Duodenal mucosa (tissue), 2 donors: ENCODE results near the gene TMUB1.

Source experiments
- H3K27ac ChIP-seq: one replicate; pipeline ENCODE4 v1.7.0; 2013; ENCODE audit warnings: low read depth, low read length
- H3K27me3 ChIP-seq, 2 donors: one replicate each; pipeline ENCODE4 v1.7.0; 2013; ENCODE audit warnings: low read length in 2 of 2, control low read depth in 1 of 2; ENCODE audit not compliant: insufficient read depth in 2 of 2, control insufficient read depth in 1 of 2
- H3K36me3 ChIP-seq, 2 donors: one replicate each; pipeline ENCODE4 v1.7.0; 2013; ENCODE audit warnings: low read length in 2 of 2, control low read depth in 1 of 2; ENCODE audit not compliant: insufficient read depth in 2 of 2, control insufficient read depth in 1 of 2
- H3K4me1 ChIP-seq, 2 donors: one replicate each; pipeline ENCODE4 v1.7.0; 2013; ENCODE audit warnings: low read length in 2 of 2, control low read depth in 1 of 2; ENCODE audit not compliant: insufficient read depth in 2 of 2, control insufficient read depth in 1 of 2
- H3K4me3 ChIP-seq, 2 donors: one replicate each; pipeline ENCODE4 v1.7.0; 2013; ENCODE audit warnings: low read length in 2 of 2, low read depth in 1 of 2
- H3K9ac ChIP-seq, 2 donors: one replicate each; pipeline ENCODE4 v1.7.0; 2013; ENCODE audit warnings: low read length in 2 of 2, low read depth in 1 of 2
- H3K9me3 ChIP-seq, 2 donors: one replicate each; pipeline ENCODE4 v1.7.0; 2013; ENCODE audit warnings: low read length in 2 of 2, control low read depth in 1 of 2; ENCODE audit not compliant: control insufficient read depth in 1 of 2

TMUB1 gene

DNA sequence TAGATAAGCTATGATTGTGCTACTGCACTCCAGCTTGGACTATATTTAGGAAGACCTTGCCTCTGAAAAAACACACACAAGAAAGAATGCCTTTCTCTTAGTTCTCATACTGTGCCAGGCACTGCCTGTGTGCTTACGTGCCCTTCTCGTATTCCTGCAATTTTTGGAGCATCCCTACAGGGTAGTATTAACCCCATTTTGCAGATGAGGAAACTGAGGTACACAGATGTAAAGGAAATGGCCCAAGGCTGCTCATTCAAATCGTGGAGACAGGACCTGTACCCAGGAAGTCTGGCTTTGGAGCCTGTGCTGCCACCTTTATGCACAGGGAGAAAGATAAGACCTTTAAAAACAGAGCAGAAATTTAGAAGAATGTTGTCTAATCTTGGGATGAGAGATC, 19.7 kb upstream of the TMUB1 start:
- no peaks in the 10 kb centered on the region for H3K27me3 ChIP-seq
- no peaks in the 10 kb centered on the region for H3K36me3 ChIP-seq
- no peak overlapping the region for H3K4me3 ChIP-seq
- H3K9ac ChIP-seq, result no peak overlapping the region
- no peaks in the 10 kb centered on the region for H3K9me3 ChIP-seq
- H3K27ac ChIP-seq, result no peak overlapping the region
- no peaks in the 10 kb centered on the region for H3K4me1 ChIP-seq

DNA sequence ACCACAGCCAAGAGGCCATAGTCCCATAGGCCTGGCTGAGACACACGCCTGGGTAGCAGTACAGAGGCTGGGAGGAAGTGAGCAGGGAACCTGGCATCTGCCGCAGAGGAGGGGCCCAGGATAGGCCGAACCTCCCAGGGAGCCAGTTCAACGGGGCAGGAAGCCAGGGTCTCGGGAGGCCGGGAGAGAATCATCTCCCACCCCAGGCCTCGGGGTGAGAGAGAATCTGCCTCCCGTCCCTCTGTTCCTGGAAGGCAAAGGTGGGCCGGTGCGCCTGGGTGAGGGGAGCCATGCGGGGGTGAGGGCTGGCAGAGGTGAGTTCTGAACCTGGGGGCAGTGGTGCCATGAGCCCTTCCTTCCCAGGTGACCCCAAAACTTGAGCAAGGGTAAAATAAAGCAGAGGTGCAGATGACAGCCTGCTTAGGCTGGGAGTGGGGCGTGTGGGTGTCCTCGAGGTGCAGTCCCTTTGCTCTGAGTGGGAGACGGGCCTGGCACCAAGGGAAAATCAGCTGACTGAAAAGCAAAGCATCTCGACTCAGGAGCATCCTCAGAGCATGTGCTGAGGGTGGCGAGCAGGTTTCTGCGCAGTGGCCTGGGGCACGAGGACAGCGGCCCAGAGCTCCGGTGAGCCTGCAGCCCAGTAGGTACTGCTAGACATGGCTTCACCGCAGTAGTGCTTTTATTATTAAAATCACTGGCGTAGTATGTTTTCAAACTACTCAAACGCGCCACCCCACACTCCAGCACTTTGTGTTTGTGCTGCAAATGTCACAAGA, 18.5 kb upstream of the TMUB1 start:
- Histone ChIP-seq H3K4me3 (no peak overlapping the region), H3K4me1 (no peaks in the 10 kb centered on the region), H3K36me3 (no peaks in the 10 kb centered on the region), H3K9ac (no peak overlapping the region), H3K27ac (no peak overlapping the region), H3K27me3 (no peaks in the 10 kb centered on the region), H3K9me3 (no peaks in the 10 kb centered on the region)

DNA sequence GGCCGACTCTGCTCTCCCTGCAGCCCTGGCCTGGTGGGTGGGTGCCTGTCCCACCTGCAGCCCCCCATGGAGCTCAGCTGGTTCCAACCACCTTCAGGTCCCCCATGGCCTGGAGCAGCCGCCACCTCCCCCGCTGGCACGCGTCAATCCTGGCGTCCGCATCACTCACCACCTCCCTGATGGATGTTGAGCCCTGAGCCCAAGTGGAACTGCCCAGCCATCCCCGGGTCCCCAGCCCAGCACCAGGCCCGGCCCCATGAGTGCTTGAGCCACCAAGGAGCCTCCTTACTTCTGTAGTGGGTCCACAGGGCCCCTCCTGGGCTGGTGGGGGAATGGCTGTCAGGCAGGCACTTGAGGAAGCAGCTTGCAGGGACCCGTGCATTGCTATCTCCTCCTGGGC, 17.6 kb upstream of the TMUB1 start:
- H3K27me3 ChIP-seq, result no peaks in the 10 kb centered on the region
- no peaks in the 10 kb centered on the region for H3K4me1 ChIP-seq
- H3K9me3 ChIP-seq, result no peaks in the 10 kb centered on the region
- H3K27ac ChIP-seq, result no peak overlapping the region
- H3K4me3 ChIP-seq, result no peak overlapping the region
- no peak overlapping the region for H3K9ac ChIP-seq
- no peaks in the 10 kb centered on the region for H3K36me3 ChIP-seq

DNA sequence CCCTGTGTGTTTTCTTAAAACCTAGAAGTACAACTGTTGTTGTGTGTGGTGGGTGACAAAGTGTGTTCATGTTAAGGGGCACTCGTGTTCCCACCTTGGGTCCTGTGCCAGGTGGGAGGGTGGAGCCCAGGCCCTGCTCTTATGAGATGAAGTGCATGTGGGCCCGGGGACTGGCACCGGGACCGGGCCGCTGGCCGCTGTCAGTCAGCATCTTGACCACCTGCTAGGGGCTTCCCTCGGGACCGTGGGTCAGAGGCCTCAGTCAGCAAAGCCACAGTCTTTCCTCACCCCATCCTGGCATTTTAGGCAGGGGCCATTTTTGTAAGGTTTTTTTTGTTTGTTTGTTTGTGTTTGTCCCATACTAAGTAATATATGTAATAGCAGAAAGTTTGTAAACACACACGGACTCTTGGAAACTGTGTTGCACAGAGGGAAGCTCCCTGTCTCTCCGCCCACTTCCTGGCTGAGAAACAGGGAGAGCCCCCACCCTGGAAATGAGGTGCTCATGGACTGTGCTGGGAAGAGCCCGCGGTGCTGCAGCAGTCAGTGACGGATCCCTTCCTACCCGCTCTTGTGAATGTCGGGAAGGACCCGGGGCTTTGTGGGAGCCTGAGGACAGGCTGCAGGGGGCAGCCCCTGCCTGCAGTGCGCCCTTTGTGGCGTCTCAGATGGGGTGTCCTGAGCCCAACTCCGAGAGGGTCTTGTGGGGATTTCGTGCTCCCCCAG, 16.4 kb upstream of the TMUB1 start:
- no peak overlapping the region for H3K27ac ChIP-seq
- H3K9me3 ChIP-seq, result no peaks in the 10 kb centered on the region
- no peak overlapping the region for H3K4me3 ChIP-seq
- H3K27me3 ChIP-seq, result no peaks in the 10 kb centered on the region
- H3K36me3 ChIP-seq, result no peaks in the 10 kb centered on the region
- H3K4me1 ChIP-seq, result no peaks in the 10 kb centered on the region
- no peak overlapping the region for H3K9ac ChIP-seq

DNA sequence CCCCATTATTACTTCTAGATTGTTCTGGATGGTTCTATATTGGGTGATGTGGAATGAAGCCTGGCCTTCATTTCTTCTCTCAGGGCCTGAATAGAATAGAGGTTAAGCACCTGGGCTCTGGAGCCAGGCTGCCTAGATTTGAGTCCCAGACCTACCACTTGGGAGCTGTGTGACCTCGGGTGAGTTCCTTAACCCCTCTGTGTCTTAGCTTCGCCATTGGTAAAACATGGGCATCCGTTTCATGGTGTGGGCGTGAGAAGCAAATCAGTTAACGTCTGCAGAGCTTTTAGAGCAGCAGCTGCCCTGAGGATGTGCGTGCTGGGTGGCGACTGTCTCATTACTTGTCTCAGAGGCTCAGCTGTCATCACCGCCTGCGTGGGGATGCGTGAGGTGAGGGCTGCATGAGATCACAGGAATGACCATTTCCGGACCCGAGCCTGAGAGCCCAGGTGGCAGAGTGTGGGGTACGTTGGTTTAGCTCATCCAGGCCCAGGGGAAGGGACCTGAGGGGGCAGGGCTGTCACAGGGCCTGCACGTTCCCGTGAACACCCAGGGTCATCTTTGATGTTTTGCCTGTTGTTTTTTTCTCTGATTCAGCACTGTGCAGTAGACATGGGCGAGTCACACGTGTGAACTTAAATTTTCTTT, 12.7 kb upstream of the TMUB1 start:
- Histone ChIP-seq H3K36me3 (peaks cover 0 to 8% of the 10 kb centered on the region in 2 donors), H3K4me1 (peaks cover 4 to 16% of the 10 kb centered on the region in 2 donors), H3K4me3 (no peak overlapping the region), H3K9me3 (no peaks in the 10 kb centered on the region), H3K27me3 (no peaks in the 10 kb centered on the region), H3K9ac (no peak overlapping the region), H3K27ac (no peak overlapping the region)

DNA sequence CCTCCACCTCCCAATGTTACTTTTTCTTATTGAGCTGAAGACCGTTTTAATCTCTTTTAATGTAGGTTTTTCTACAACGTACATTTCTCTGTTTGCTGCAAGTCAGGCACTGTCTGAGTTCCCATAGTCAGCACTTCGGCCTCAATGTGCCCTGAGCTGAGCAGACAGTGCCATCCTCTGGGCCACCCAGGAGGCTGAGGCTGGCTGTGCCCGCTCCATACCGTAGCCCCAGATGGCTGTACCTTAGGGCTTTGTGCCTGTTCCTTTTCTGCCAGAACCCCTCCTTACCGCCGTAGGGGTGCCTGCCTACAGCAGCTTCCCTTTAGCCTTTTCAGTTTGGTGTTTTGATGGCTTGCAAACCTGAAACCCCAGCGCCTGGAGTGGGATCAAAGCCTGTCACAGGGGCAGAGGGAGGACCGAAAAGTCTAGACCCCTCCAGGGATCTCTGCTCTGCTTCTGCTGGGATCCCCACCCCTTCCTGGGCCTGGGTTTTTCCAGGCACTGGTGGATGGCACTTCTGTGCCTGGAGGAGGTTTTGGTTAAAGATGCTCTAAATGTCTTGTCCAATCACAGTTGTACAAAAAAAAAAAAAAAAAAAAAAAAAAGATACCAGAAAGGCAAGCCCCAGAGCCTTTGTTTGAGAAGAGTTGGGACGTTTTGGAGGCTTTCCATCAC, 12.0 kb upstream of the TMUB1 start:
- H3K27me3 ChIP-seq, result no peaks in the 10 kb centered on the region
- H3K36me3 ChIP-seq, result peaks cover 0 to 8% of the 10 kb centered on the region in 2 donors
- H3K4me3 ChIP-seq, result no peak overlapping the region
- H3K9ac ChIP-seq, result no peak overlapping the region
- H3K4me1 ChIP-seq, result peaks cover 5 to 21% of the 10 kb centered on the region in 2 donors
- no peak overlapping the region for H3K27ac ChIP-seq
- H3K9me3 ChIP-seq, result no peaks in the 10 kb centered on the region

DNA sequence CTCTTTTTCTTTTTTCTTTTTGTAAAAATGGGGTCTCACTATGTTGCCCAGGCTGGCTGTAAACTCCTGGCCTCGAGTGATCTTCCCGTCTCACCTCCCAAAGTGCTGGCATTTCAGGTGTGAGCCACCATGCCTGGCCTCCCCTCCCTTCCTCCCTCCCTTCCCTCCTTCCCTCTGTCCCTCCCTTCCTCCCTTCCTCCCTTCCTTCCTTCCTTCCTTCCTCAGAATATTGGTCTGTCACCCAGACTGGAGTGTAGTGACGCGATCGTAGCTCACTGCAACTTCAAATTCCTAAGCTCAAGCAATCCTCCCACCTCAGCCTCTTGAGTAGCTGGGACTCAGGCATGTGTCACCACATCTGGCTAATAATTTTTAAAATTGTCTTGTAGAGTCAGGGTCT, 11.4 kb upstream of the TMUB1 start:
- no peak overlapping the region for H3K4me3 ChIP-seq
- no peak overlapping the region for H3K27ac ChIP-seq
- no peaks in the 10 kb centered on the region for H3K9me3 ChIP-seq
- H3K9ac ChIP-seq, result no peak overlapping the region
- H3K36me3 ChIP-seq, result peaks cover 0 to 8% of the 10 kb centered on the region in 2 donors
- peaks cover 5 to 25% of the 10 kb centered on the region in 2 donors for H3K4me1 ChIP-seq
- H3K27me3 ChIP-seq, result no peaks in the 10 kb centered on the region

DNA sequence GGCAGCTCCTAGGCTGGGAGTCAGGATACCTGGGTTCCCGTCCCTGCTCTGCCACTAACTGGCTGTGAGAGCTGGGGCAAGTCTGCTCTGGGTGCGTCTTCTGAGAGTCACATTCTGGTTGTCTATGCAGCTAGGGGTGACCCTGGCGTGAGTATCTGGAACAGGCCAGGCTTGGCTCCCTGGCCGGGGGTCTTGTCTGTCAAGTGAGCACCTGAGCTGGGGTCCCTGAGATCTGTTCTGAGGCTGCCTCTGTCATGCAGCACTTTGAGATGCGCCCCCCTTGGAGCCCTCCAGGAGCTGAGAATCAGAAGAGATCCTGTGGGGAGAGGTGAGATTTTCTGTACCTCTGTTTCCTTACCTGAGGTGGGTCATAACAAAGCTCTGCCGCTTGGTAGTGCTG, 10.5 kb upstream of the TMUB1 start:
- H3K9me3 ChIP-seq, result no peaks in the 10 kb centered on the region
- H3K36me3 ChIP-seq, result peaks cover 0 to 8% of the 10 kb centered on the region in 2 donors
- H3K27ac ChIP-seq, result no peak overlapping the region
- H3K4me3 ChIP-seq, result no peak overlapping the region
- H3K27me3 ChIP-seq, result no peaks in the 10 kb centered on the region
- H3K4me1 ChIP-seq, result peaks cover 5 to 34% of the 10 kb centered on the region in 2 donors
- no peak overlapping the region for H3K9ac ChIP-seq

DNA sequence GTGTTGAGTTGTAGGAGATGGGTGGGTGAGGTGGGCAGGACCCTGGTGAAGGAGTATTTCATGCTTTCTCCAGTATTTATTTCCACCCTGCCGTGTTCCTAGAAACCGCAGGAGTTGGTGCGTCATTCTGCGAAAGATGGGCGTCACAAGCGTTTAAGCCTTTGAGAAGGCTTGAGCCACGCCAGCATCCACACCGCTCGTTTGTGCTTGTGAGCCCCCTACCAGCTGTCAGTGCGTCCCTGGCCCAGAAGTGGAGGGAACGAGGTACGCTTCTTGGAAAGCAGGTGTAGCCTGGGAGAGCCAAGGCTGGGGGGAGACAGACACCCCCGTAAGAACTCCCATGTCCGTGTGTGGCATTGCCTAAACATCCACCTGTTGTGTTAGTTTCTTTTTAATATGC, 8.7 kb upstream of the TMUB1 start:
- H3K9me3 ChIP-seq, result no peaks in the 10 kb centered on the region
- H3K4me3 ChIP-seq, result no peak overlapping the region
- no peak overlapping the region for H3K9ac ChIP-seq
- peaks cover 0 to 8% of the 10 kb centered on the region in 2 donors for H3K36me3 ChIP-seq
- no peak overlapping the region for H3K27ac ChIP-seq
- H3K27me3 ChIP-seq, result no peaks in the 10 kb centered on the region
- peaks cover 17 to 46% of the 10 kb centered on the region in 2 donors for H3K4me1 ChIP-seq

DNA sequence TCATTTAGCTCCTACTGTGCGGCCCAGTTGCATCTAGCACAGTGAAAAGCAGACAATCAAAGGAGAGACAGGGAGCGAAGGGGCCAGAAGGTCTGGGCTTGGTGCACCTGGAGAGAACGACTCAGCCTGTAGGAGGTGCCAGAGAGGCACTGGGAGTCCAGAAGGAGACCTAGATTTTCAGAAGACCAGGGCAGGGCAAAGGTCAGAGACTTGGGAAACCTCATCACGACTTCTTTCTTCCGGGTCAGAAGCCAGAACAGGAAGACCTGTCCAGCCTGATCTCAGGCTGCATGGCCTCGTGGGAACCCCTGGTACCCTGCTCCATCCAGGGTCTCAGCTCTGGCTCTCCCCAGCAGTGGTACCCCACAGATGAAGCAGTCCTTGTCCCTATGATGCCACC, 8.1 kb upstream of the TMUB1 start:
- Histone ChIP-seq H3K4me3 (no peak overlapping the region), H3K36me3 (peaks cover 0 to 8% of the 10 kb centered on the region in 2 donors), H3K27me3 (no peaks in the 10 kb centered on the region), H3K9ac (peak overlapping the region in 1 of 2 donors; percentile 32), H3K9me3 (no peaks in the 10 kb centered on the region), H3K27ac (no peak overlapping the region), H3K4me1 (peaks cover 17 to 46% of the 10 kb centered on the region in 2 donors)
